Umbilical cord (tissue), 2 donors: ENCODE results near the gene SART1. TPM values are rescaled to one million over a fixed set of nuclear protein-coding genes. Genes with fewer than 3 reads are reported as not detected.
"Not testable (repeated sequence)": the region's sequence is repeated elsewhere in the genome, so short reads cannot be mapped to it uniquely, and the experiment has no call there.

Source experiments
- DNase-seq: peaks from one replicate; pipeline ENCODE4 v3.0.0-alpha.2; 2015; ENCODE audit warnings: low spot score
- total RNA-seq: library from RNA; depleted of rRNA; stranded (reverse); fragments of >200 nt; gene quantifications from one replicate; pipeline ENCODE4 v1.2.3, GENCODE V29; 2014; ENCODE audit warnings: low replicate concordance; ENCODE audit not compliant: insufficient read depth

Gene SART1
- total RNA-seq, 1 donor from 2014 or later, result 38.0 TPM

GRCh38 chr11:65992056-65992455, 30.5 kb downstream of the SART1 start:
- DNase-seq, result no peak

DNA sequence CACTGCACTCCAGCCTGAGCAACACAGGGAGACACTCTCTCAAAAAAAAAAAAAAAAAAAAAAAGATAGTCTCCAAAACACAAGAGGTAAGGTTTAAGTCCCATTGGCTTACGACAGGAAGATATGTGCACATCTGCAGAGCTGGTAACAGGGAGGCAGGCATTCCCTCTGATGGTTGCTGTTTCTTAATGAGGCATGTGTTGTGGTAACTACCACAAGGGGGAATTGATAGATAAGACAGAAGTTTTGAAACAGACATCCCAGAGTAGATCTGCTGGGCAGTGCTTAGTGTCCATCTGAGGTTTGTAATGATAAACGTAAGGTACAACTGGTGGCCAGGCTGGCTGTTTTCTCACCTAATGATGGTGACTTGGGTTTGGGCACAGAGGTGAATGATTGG, 35.8 kb downstream of the SART1 start:
- DNase-seq, result no peak

DNA sequence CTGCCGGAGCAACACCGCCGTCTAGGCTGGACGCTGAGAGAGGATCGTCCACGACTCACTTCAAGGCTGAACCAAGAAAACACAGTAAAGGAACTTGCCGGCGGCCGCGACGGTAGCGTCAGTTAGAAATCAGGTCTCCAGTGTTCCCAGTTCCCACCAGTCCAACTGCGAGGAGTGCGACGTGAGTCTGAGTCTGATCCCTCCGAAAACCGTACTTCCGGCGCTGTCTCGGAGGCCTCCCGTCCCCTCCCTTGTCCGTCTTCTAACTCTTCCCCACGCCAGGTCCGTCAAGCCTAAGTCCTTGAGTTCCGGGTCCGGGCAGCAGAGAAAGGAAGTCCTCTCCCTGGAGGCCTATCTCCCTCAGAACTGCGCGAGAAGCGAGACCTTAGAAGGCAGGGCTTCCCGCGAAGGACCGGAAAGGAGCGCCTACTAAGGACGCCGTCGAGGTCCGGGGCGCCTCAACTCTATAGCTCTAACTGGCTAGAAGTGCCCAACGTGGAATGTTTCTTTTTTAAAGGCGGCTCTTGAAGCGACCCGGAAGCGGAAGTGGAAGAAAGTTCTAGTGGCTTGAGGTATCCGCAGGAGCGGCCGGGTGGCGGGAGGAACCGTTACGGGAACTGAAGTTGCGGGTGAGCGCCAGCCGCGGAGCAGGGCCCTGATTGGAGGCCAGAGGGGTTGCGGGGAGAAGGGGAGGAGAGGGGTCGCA, 40.6 kb downstream of the SART1 start, which contains the start of the genes BANF1 and EIF1AD:
TSS of gene BANF1 (plus strand) at position 562 of the 706 bp plus-strand sequence. CDS start 748 bp downstream, outside the sequence.
TSS of gene EIF1AD (minus strand) at position 216 of the 706 bp plus-strand sequence. CDS start 1,768 bp downstream, outside the sequence.
- DNase-seq, result peak; percentile 99

GRCh38 chr11:66002648-66003225, 41.2 kb downstream of the SART1 start:
- DNase-seq, result no peak

- DNase-seq, result no peak
Observed at GRCh38 chr11:66003291-66003690, 41.8 kb downstream of the SART1 start.

DNA sequence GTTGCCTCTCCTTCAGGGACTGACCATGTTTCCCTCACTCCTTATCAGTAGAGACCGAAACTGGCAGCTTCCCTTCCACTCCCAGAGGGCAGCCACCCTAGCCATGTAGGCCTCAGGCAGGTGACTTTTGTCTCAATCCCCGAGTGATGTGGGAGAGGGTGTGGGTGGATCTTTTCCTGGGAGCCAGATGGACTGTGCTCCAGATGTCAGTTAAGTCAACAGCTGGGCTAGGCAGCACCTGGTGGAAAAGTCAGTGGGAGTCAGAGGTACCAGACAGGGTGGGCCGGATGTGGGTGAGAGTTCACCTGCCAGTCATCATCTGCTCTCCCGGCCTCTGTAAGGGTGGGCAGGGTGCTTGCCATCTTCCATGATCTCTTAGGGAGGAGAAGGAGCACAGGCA, 42.7 kb downstream of the SART1 start:
- DNase-seq, result no peak

DNA sequence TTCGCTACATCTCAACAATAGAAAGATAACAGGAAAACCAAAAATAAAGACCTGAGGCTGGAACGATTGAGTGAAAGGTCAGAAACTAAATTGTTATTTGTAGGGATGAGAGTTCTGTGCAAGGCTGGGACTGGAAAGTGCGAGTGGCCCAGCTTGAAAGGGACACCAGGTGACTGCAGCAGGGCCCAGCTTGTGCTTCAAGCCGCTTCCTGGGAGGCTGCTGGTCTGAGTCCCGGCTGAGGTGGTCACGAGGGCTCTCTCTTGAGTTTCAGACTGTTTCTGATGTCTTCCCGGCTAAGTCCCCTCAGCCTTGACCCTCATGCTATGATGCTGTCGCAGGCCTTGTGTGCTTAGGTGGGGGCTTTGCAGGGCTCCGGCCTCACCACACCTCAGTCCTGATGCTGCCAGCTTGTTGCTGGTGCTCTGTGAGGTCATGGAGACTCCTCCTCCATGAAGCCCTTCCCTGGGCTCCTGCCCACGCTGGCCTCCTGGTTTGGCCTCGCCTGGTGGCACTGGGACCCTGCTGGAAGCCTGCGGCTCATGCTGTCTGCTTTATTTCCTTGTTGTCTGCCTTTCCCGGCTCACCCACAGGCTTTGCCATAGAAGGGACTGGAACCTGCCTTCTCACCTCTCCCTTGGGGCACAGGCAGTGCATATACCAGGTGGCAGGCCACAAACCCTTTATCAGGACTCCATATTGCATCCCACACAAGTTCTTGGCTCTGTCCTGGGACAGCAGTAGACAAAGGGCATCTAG, 44.8 kb downstream of the SART1 start:
- no peak for DNase-seq

DNA sequence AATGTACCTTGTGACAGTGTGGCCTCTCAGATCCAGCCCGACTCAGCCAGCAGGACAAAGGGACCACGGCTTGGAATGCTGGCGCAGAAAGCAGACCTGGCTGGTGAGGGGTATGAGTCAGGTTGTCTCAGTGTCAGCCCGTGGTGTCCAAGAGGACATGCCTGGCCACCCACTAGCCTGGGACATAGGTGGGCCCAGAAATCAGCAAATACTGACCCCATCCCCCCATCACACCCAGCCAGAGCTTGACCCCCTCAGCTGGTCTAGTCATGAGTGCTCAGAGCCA, 45.3 kb downstream of the SART1 start:
- DNase-seq, result no peak

DNA sequence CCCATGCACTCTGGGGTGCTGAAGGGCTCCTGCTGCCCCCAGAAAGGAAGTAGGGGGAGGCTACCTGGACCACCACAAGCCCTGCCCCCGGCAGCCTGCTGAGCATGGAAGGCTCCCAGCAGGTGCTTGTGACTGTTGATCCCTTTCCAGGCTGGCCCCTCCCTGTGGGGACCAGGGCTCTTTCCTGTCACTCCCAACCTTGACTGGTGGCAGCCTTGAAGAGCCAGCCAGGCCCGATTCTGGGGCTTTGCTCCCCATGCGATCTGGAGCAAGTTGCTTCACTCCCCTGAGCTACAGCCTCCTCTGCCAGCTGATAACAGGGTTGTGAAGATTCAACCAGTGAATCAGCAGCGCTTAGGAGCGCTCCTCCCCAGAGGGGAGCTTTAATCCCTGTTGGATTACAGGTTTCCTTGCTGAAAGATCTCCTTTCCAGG, 45.7 kb downstream of the SART1 start:
- DNase-seq, result peak; percentile 78

- no peak for DNase-seq
Observed at GRCh38 chr11:66008095-66008467, 46.5 kb downstream of the SART1 start.

- no peak for DNase-seq
Observed at GRCh38 chr11:66008468-66009101, 47.1 kb downstream of the SART1 start.

- not testable (repeated sequence) for DNase-seq
Observed at GRCh38 chr11:66010036-66010435, 48.5 kb downstream of the SART1 start.

GRCh38 chr11:66011239-66011784, 49.8 kb downstream of the SART1 start:
- DNase-seq, result peak; percentile 31

- DNase-seq, result no peak
Observed at GRCh38 chr11:66011785-66012303, 50.3 kb downstream of the SART1 start, which contains the start of gene CST6. TSS of gene CST6 (plus strand) at chr11:66012008. CDS start at chr11:66012045, 37 bp downstream.

DNA sequence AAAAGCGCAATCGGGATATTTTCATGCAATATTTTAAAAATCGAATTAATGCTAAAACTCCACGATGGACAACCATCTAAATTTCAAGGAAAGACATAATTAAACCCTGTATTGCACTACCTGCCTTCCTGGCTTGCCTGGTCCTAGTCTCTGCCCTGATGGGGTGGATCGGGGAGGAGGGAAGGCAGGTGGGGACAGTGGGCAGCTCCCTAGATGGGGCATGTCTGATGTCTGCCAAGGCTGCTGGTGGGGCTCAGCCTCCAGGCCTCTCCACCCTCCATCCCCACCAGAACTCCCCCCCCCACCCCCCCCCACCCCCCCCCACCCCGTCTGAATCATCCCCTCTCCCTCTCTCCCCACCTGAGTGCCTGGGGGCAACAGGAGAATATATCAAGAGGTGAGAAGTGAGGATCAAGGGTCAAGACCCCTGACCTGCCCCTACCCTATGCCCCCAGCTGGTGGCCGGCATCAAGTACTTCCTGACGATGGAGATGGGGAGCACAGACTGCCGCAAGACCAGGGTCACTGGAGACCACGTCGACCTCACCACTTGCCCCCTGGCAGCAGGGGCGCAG, 50.9 kb downstream of the SART1 start:
- no peak for DNase-seq

- no peak for DNase-seq
Observed at GRCh38 chr11:66012946-66013761, 51.6 kb downstream of the SART1 start.

DNA sequence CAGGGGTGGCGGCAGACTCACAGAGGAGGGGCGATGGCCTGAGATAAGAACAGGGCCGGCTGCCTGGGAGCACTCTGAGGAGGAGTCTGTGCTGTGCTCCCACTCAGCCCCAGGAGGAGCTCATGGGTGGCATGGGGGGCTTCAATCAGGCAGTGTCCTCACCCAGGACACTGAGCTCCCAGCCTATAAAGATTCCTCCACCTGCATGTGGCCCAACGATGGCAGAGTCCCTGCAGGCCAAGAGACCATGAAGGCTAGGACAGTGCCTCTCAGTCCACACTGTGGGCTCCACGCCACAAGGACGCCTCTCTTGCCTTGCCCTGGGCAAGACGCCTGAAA, 52.2 kb downstream of the SART1 start:
- no peak for DNase-seq

- DNase-seq, result no peak
Observed at GRCh38 chr11:66014804-66015453, 53.4 kb downstream of the SART1 start.

- DNase-seq, result peak; percentile 44
Observed at GRCh38 chr11:66015454-66015881, 53.9 kb downstream of the SART1 start.
